Measurements from ENCODE around the gene MAPKAPK2. TPM values are rescaled to one million over a fixed set of nuclear protein-coding genes. Genes with fewer than 3 reads are reported as not detected.
"Not testable (repeated sequence)": the region's sequence is repeated elsewhere in the genome, so short reads cannot be mapped to it uniquely, and the experiment has no call there.

The MAPKAPK2 gene
- total RNA-seq, 2 experiments from 2014 or later, result 53.5 to 57.8 TPM

- H3K27me3 Mint-ChIP-seq, result peaks cover 15% of the 10 kb centered on the region
- peak overlapping the region; percentile 33 for H3K4me3 Mint-ChIP-seq
- no peaks in the 10 kb centered on the region for H3K9me3 Mint-ChIP-seq
- H3K27ac Mint-ChIP-seq, result peak overlapping the region; percentile 9
- H3K4me1 Mint-ChIP-seq, result peaks cover 57% of the 10 kb centered on the region
- peak; percentile 70 for DNase-seq
- no peaks in the 10 kb centered on the region for H3K36me3 Mint-ChIP-seq
Observed at GRCh38 chr1:206766251-206766856, 81.6 kb downstream of the MAPKAPK2 start.

- H3K27me3 Mint-ChIP-seq, result peaks cover 24% of the 10 kb centered on the region
- H3K36me3 Mint-ChIP-seq, result no peaks in the 10 kb centered on the region
- H3K4me3 Mint-ChIP-seq, result peak overlapping the region; percentile 0
- DNase-seq, result no peak
- no peaks in the 10 kb centered on the region for H3K9me3 Mint-ChIP-seq
- peaks cover 68% of the 10 kb centered on the region for H3K4me1 Mint-ChIP-seq
- peak overlapping the region; percentile 66 for H3K27ac Mint-ChIP-seq
Observed at GRCh38 chr1:206768472-206769303, 84.0 kb downstream of the MAPKAPK2 start.

GRCh38 chr1:206769304-206769731 is 84.6 kb downstream of the MAPKAPK2 start:
- DNase-seq, result peak; percentile 80
- H3K4me1 Mint-ChIP-seq, result peaks cover 72% of the 10 kb centered on the region
- H3K9me3 Mint-ChIP-seq, result no peaks in the 10 kb centered on the region
- peak overlapping the region; percentile 0 for H3K4me3 Mint-ChIP-seq
- no peaks in the 10 kb centered on the region for H3K36me3 Mint-ChIP-seq
- H3K27me3 Mint-ChIP-seq, result peaks cover 28% of the 10 kb centered on the region
- H3K27ac Mint-ChIP-seq, result peak overlapping the region; percentile 66

- H3K36me3 Mint-ChIP-seq, result no peaks in the 10 kb centered on the region
- no peak within 1 kb of the TSS for H3K4me3 Mint-ChIP-seq
- H3K4me1 Mint-ChIP-seq, result peaks cover 70% of the 10 kb centered on the region
- H3K27me3 Mint-ChIP-seq, result peaks cover 28% of the 10 kb centered on the region
- no peaks in the 10 kb centered on the region for H3K9me3 Mint-ChIP-seq
- H3K27ac Mint-ChIP-seq, result peak within 1 kb of the TSS; percentile 66
- DNase-seq, result no peak
Observed at GRCh38 chr1:206770531-206771337, 86.0 kb downstream of the MAPKAPK2 start, which contains the start of gene IL19. Gene IL19, plus strand, starts transcription at chr1:206770773. Its CDS starts 65,890 bp downstream, at chr1:206836663.

GRCh38 chr1:206771338-206771692 is 86.6 kb downstream of the MAPKAPK2 start:
- no peaks in the 10 kb centered on the region for H3K36me3 Mint-ChIP-seq
- no peak overlapping the region for H3K4me3 Mint-ChIP-seq
- H3K27me3 Mint-ChIP-seq, result peaks cover 28% of the 10 kb centered on the region
- peaks cover 64% of the 10 kb centered on the region for H3K4me1 Mint-ChIP-seq
- H3K9me3 Mint-ChIP-seq, result no peaks in the 10 kb centered on the region
- H3K27ac Mint-ChIP-seq, result no peak overlapping the region
- DNase-seq, result no peak

GRCh38 chr1:206772243-206772937 is 87.7 kb downstream of the MAPKAPK2 start, which contains the start of gene IL10:
Gene IL10, minus strand, starts transcription at chr1:206772494. Its CDS starts 59 bp downstream, at chr1:206772435.
- Mint-ChIP-seq H3K9me3 (no peaks in the 10 kb centered on the region), H3K36me3 (no peaks in the 10 kb centered on the region), H3K4me3 (no peak within 1 kb of the TSS), H3K27me3 (peaks cover 28% of the 10 kb centered on the region), H3K4me1 (peaks cover 55% of the 10 kb centered on the region), H3K27ac (no peak within 1 kb of the TSS)
- no peak for DNase-seq

- DNase-seq, result no peak
- Mint-ChIP-seq H3K9me3 (no peaks in the 10 kb centered on the region), H3K36me3 (no peaks in the 10 kb centered on the region), H3K27ac (no peak overlapping the region), H3K27me3 (peaks cover 28% of the 10 kb centered on the region), H3K4me1 (peaks cover 41% of the 10 kb centered on the region), H3K4me3 (no peak overlapping the region)
Observed at GRCh38 chr1:206774093-206774492, 89.4 kb downstream of the MAPKAPK2 start.

- Mint-ChIP-seq H3K27ac (no peak overlapping the region), H3K36me3 (no peaks in the 10 kb centered on the region), H3K27me3 (peaks cover 21% of the 10 kb centered on the region), H3K4me1 (peaks cover 20% of the 10 kb centered on the region), H3K9me3 (no peaks in the 10 kb centered on the region), H3K4me3 (no peak overlapping the region)
- no peak for DNase-seq
Observed at GRCh38 chr1:206776229-206776628, 91.5 kb downstream of the MAPKAPK2 start.

GRCh38 chr1:206778031-206778430 is 93.3 kb downstream of the MAPKAPK2 start:
- H3K9me3 Mint-ChIP-seq, result no peaks in the 10 kb centered on the region
- no peak overlapping the region for H3K27ac Mint-ChIP-seq
- DNase-seq, result no peak
- H3K27me3 Mint-ChIP-seq, result peaks cover 7% of the 10 kb centered on the region
- no peak overlapping the region for H3K4me3 Mint-ChIP-seq
- no peaks in the 10 kb centered on the region for H3K36me3 Mint-ChIP-seq
- H3K4me1 Mint-ChIP-seq, result peaks cover 19% of the 10 kb centered on the region

GRCh38 chr1:206778911-206779310 is 94.2 kb downstream of the MAPKAPK2 start:
- not testable (repeated sequence) for H3K27me3 Mint-ChIP-seq, H3K4me3 Mint-ChIP-seq, H3K36me3 Mint-ChIP-seq, DNase-seq, H3K9me3 Mint-ChIP-seq, H3K27ac Mint-ChIP-seq
- H3K4me1 Mint-ChIP-seq, result peaks cover 23% of the 10 kb centered on the region

- Mint-ChIP-seq H3K36me3 (no peaks in the 10 kb centered on the region), H3K9me3 (no peaks in the 10 kb centered on the region), H3K27me3 (peaks cover 4% of the 10 kb centered on the region), H3K4me3 (no peak overlapping the region), H3K27ac (no peak overlapping the region), H3K4me1 (peaks cover 29% of the 10 kb centered on the region)
- DNase-seq, result no peak
Observed at GRCh38 chr1:206779638-206780037, 94.9 kb downstream of the MAPKAPK2 start.

- Mint-ChIP-seq H3K36me3 (no peaks in the 10 kb centered on the region), H3K4me1 (peaks cover 55% of the 10 kb centered on the region), H3K9me3 (no peaks in the 10 kb centered on the region), H3K27ac (peak overlapping the region; percentile 59), H3K27me3 (no peaks in the 10 kb centered on the region), H3K4me3 (no peak overlapping the region)
- peak; percentile 59 for DNase-seq
Observed at GRCh38 chr1:206782448-206782847, 97.7 kb downstream of the MAPKAPK2 start.

GRCh38 chr1:206783506-206783905 is 98.8 kb downstream of the MAPKAPK2 start:
- no peaks in the 10 kb centered on the region for H3K9me3 Mint-ChIP-seq
- no peak for DNase-seq
- H3K36me3 Mint-ChIP-seq, result no peaks in the 10 kb centered on the region
- H3K4me3 Mint-ChIP-seq, result no peak overlapping the region
- no peaks in the 10 kb centered on the region for H3K27me3 Mint-ChIP-seq
- H3K4me1 Mint-ChIP-seq, result peaks cover 62% of the 10 kb centered on the region
- peak overlapping the region; percentile 47 for H3K27ac Mint-ChIP-seq
